CD14-positive monocyte (primary cell): ENCODE results near the gene LSM4. TPM values are rescaled to one million over a fixed set of nuclear protein-coding genes. Genes with fewer than 3 reads are reported as not detected.
A peak's percentile ranks its signal among the peaks of the same experiment; 100 is the strongest.

Experiments used
- DNase-seq, 3 donors: peaks; one replicate each; pipeline ENCODE4 v3.0.0-alpha.2; 2011 to 2022
- H2AFZ ChIP-seq: 2 replicates; pipeline ENCODE4 v1.6.0; 2012; ENCODE audit warnings: mild to moderate bottlenecking, low read depth, low read length, inconsistent platforms; ENCODE audit not compliant: insufficient read depth, poor library complexity, severe bottlenecking
- H3K27ac ChIP-seq, 2 donors: 1 replicate in 1 of 2; 2 replicates in 1 of 2; pipeline ENCODE4 v1.5.1; 2012 to 2013; ENCODE audit warnings: low read length in 2 of 2, control low read depth in 1 of 2, inconsistent platforms in 1 of 2, low read depth in 1 of 2, mild to moderate bottlenecking in 1 of 2
- H3K27me3 ChIP-seq, 2 donors: one replicate each; pipeline versions ENCODE4 v1.6.0 to v1.6.1; 2011 to 2013; ENCODE audit warnings: low read length in 2 of 2; ENCODE audit not compliant: control insufficient read depth in 2 of 2, insufficient read depth in 2 of 2
- H3K36me3 ChIP-seq, 2 donors: replicated peaks in 1 of 2; 1 replicate in 1 of 2; 2 replicates in 1 of 2; pipeline versions ENCODE4 v1.5.1 to v1.6.1; 2012 to 2013; ENCODE audit warnings: low read length in 2 of 2, control low read depth in 1 of 2, inconsistent platforms in 1 of 2, mild to moderate bottlenecking in 1 of 2; ENCODE audit not compliant: insufficient read depth in 2 of 2, control insufficient read depth in 1 of 2
- H3K4me1 ChIP-seq, 2 donors: 1 replicate in 1 of 2; 2 replicates in 1 of 2; pipeline versions ENCODE4 v1.5.1 to v1.6.1; 2012 to 2013; ENCODE audit warnings: low read length in 2 of 2, control low read depth in 1 of 2, inconsistent platforms in 1 of 2, mild to moderate bottlenecking in 1 of 2, moderate library complexity in 1 of 2; ENCODE audit not compliant: insufficient read depth in 2 of 2, control insufficient read depth in 1 of 2
- H3K4me2 ChIP-seq: replicated peaks from 2 replicates; pipeline ENCODE3; 2012; ENCODE audit warnings: low read length, moderate library complexity, mild to moderate bottlenecking; ENCODE audit not compliant: poor library complexity, severe bottlenecking; ENCODE audit errors: extremely low read depth
- H3K4me3 ChIP-seq, 3 experiments: fragments of 200-600 bp in 1 of 3; sonication (generic) in 1 of 3; replicated peaks in 1 of 3; 1 replicate in 2 of 3; 2 replicates in 1 of 3; pipeline ENCODE4 v1.5.1; 2011 to 2013; ENCODE audit warnings: low read length in 3 of 3, mild to moderate bottlenecking in 3 of 3, control low read depth in 2 of 3, low read depth in 2 of 3, inconsistent platforms in 1 of 3, moderate library complexity in 1 of 3
- H3K79me2 ChIP-seq: 2 replicates; pipeline ENCODE4 v1.6.0; 2012; ENCODE audit warnings: mild to moderate bottlenecking, control low read depth, inconsistent platforms, low read length, moderate library complexity; ENCODE audit not compliant: insufficient read depth
- H3K9ac ChIP-seq: 2 replicates; pipeline ENCODE4 v1.6.0; 2017; ENCODE audit warnings: low read length, mild to moderate bottlenecking; ENCODE audit not compliant: insufficient read depth, poor library complexity, severe bottlenecking
- H3K9me3 ChIP-seq, 2 donors: replicated peaks in 1 of 2; 1 replicate in 1 of 2; 2 replicates in 1 of 2; pipeline versions ENCODE4 v1.5.1 to v1.6.1; 2012 to 2013; ENCODE audit warnings: low read length in 2 of 2, control low read depth in 1 of 2; ENCODE audit not compliant: control insufficient read depth in 1 of 2, insufficient read depth in 1 of 2
- H4K20me1 ChIP-seq: 2 replicates; pipeline ENCODE4 v1.6.0; 2012; ENCODE audit warnings: mild to moderate bottlenecking, low read length, control low read depth, moderate library complexity; ENCODE audit not compliant: insufficient read depth
- H3K27ac Mint-ChIP-seq, 7 donors: one replicate each; pipeline ENCODE4 v1.8.0; 2020; ENCODE audit warnings: mild to moderate bottlenecking in 7 of 7, mixed read lengths in 7 of 7, moderate library complexity in 6 of 7, inconsistent platforms in 2 of 7
- H3K27me3 Mint-ChIP-seq, 3 donors: one replicate each; pipeline ENCODE4 v1.8.0; 2021 to 2022; ENCODE audit warnings: low read depth in 3 of 3, mild to moderate bottlenecking in 3 of 3, mixed read lengths in 3 of 3, moderate library complexity in 3 of 3, inconsistent platforms in 1 of 3
- H3K36me3 Mint-ChIP-seq, 2 donors: one replicate each; pipeline ENCODE4 v1.8.0; 2020; ENCODE audit warnings: mixed read lengths in 2 of 2, inconsistent platforms in 1 of 2, mild to moderate bottlenecking in 1 of 2
- H3K4me1 Mint-ChIP-seq: one replicate; pipeline ENCODE4 v1.8.0; 2020; ENCODE audit warnings: mild to moderate bottlenecking, mixed read lengths
- H3K4me3 Mint-ChIP-seq, 2 donors: one replicate each; pipeline ENCODE4 v1.8.0; 2020; ENCODE audit warnings: mild to moderate bottlenecking in 2 of 2, mixed read lengths in 2 of 2, moderate library complexity in 1 of 2
- H3K9me3 Mint-ChIP-seq, 7 donors: one replicate each; pipeline ENCODE4 v1.8.0; 2020 to 2022; ENCODE audit warnings: mixed read lengths in 7 of 7, mild to moderate bottlenecking in 6 of 7, moderate library complexity in 6 of 7, inconsistent platforms in 2 of 7
- WGBS: methylation state at CpG from one replicate; pipeline ENCODE4 v1.1.5; 2013; ENCODE audit warnings: missing lambda C conversion rate; ENCODE audit not compliant: insufficient coverage; 5-methylcytosine and 5-hydroxymethylcytosine counted together
- intact Hi-C, 2 donors: fragments of 100-400 bp; cut with micrococcal nuclease; formaldehyde crosslinking; loops; one replicate each; pipeline versions ENCODE4 v1.15.0 to v1.15.1; 2023
- polyA plus RNA-seq, 3 donors: library from polyadenylated mRNA; depleted of rRNA in 1 of 3; unstranded in 2 of 3; stranded (reverse) in 1 of 3; fragments of 300-500 nt in 2 of 3; fragments of >200 nt in 1 of 3; fragmentation: Illumina TruSeq in 2 of 3; gene quantifications; 1 replicate in 2 of 3; 2 replicates in 1 of 3; pipeline ENCODE4 v1.2.3, GENCODE V29; 2012 to 2021
- TF ChIP-seq, protein P1 (sequence below): fragments of 200-600 bp; IDR thresholded peaks from one replicate; pipeline ENCODE4 v1.8.0; 2022; ENCODE audit warnings: antibody characterized with exemption, mild to moderate bottlenecking

Gene LSM4
- polyA plus RNA-seq, 3 donors: 66.5 to 143 (median 97.0) TPM

DNA sequence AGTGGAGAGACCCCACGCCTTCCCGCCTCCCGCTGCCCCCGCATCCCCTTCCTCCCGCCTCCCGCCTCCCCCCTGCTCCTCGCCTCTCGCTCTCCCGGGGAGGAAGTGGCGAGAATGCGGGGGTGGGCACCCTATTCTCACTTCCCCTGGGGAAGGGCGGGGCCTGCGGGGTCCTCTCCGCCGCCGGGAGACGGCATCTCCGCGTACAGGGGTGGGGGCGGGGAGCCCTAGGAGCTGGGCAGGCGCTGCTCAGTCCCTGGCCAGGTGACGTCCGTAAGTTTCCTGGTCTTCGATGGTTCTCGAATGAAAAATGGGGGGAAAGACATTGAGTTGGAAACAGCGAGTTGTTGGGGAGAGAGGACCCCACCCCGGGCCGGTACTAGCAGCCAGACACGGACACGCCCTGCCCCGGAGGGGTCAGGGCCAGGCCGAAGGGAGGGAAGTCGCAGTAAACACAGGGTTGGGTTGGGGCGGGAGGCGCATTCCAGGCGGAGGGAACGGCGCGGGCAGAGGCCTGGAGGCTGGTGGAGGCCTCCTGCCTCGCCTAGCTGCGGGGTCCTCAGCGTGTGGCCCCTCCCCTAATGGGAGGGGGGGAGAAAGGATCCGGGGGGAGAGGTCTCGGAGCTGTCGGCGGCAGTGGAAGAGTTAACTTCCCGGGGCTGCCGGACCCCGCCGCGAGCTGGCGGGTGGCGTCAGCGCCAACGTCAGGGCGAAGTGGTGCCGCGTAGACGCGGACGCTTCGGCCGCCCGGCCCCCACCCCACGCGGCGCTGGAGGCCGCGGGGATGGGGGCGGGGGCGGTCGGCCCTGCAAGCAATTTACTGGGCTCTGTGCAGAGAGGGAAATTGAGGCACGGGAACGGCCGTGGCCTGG lies 31.1 kb downstream of the LSM4 start:
- peaks cover 40% of the 10 kb centered on the region for H3K4me1 Mint-ChIP-seq

GRCh38 chr19:18291019-18291524 lies 31.8 kb downstream of the LSM4 start:
- Mint-ChIP-seq H3K9me3 (peaks cover 0 to 2% (median 0%) of the 10 kb centered on the region in 7 donors), H3K4me3 (peak overlapping the region; percentile 87 to 92), H3K27me3 (peaks cover 0 to 3% (median 2%) of the 10 kb centered on the region in 3 donors), H3K4me1 (peaks cover 42% of the 10 kb centered on the region), H3K27ac (peak overlapping the region; percentile 91 to 100 (median 99)), H3K36me3 (peaks cover 2 to 6% of the 10 kb centered on the region in 2 donors)
- Histone ChIP-seq H3K9ac (peak overlapping the region; percentile 89), H2AFZ (peak overlapping the region; percentile 61), H3K9me3 (no peaks in the 10 kb centered on the region), H3K4me1 (peaks cover 41 to 50% of the 10 kb centered on the region in 2 donors), H3K27me3 (no peaks in the 10 kb centered on the region), H4K20me1 (no peaks in the 10 kb centered on the region), H3K27ac (peak overlapping the region; percentile 99 to 100), H3K79me2 (no peaks in the 10 kb centered on the region), H3K4me3 (peak overlapping the region; percentile 62 to 94 (median 92)), H3K4me2 (peak overlapping the region; percentile 97), H3K36me3 (no peaks in the 10 kb centered on the region)
- TF ChIP-seq, protein P1, sequence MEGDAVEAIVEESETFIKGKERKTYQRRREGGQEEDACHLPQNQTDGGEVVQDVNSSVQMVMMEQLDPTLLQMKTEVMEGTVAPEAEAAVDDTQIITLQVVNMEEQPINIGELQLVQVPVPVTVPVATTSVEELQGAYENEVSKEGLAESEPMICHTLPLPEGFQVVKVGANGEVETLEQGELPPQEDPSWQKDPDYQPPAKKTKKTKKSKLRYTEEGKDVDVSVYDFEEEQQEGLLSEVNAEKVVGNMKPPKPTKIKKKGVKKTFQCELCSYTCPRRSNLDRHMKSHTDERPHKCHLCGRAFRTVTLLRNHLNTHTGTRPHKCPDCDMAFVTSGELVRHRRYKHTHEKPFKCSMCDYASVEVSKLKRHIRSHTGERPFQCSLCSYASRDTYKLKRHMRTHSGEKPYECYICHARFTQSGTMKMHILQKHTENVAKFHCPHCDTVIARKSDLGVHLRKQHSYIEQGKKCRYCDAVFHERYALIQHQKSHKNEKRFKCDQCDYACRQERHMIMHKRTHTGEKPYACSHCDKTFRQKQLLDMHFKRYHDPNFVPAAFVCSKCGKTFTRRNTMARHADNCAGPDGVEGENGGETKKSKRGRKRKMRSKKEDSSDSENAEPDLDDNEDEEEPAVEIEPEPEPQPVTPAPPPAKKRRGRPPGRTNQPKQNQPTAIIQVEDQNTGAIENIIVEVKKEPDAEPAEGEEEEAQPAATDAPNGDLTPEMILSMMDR: no peak
- intact Hi-C loops: loop anchor here (1.0 kb wide), 2 partner anchors 9 to 10 kb away; no protein-coding TSS in a partner anchor
- WGBS: 26% methylated on average over 20 of the region's 21 CpGs
- DNase-seq: no peak

More for the DNA sequence above, 31.1 kb downstream of the LSM4 start:
- Histone ChIP-seq H2AFZ (peak overlapping the region; percentile 61), H3K9ac (peak overlapping the region; percentile 89), H3K4me3 (peak overlapping the region; percentile 62 to 94 (median 92)), H3K79me2 (no peaks in the 10 kb centered on the region), H3K4me1 (peaks cover 41 to 50% of the 10 kb centered on the region in 2 donors), H3K27ac (peak overlapping the region; percentile 99 to 100), H4K20me1 (no peaks in the 10 kb centered on the region), H3K36me3 (no peaks in the 10 kb centered on the region), H3K27me3 (no peaks in the 10 kb centered on the region), H3K9me3 (no peaks in the 10 kb centered on the region), H3K4me2 (peak overlapping the region; percentile 97)
- Mint-ChIP-seq H3K9me3 (peaks cover 0 to 2% (median 0%) of the 10 kb centered on the region in 7 donors), H3K27me3 (peaks cover 0 to 2% (median 0%) of the 10 kb centered on the region in 3 donors), H3K36me3 (peaks cover 2 to 6% of the 10 kb centered on the region in 2 donors), H3K27ac (peak overlapping the region; percentile 97 to 100 (median 99)), H3K4me3 (peak overlapping the region; percentile 87 to 92)
- WGBS: under 1% methylated on average over 53 of the region's 75 CpGs
- intact Hi-C loops: loop anchor here (1.0 kb wide), 2 partner anchors 9 to 10 kb away; no protein-coding TSS in a partner anchor
- peak; percentile 80 to 90 (median 86) for DNase-seq
- TF ChIP-seq, protein P1: no peak
